ENCODE results near the gene RTP1. TPM values are rescaled to one million over a fixed set of nuclear protein-coding genes. Genes with fewer than 3 reads are reported as not detected.
"Not testable (repeated sequence)": the region's sequence is repeated elsewhere in the genome, so short reads cannot be mapped to it uniquely, and the experiment has no call there.

Gene RTP1
- total RNA-seq, 1 donor from 2014 or later: not detected

DNA sequence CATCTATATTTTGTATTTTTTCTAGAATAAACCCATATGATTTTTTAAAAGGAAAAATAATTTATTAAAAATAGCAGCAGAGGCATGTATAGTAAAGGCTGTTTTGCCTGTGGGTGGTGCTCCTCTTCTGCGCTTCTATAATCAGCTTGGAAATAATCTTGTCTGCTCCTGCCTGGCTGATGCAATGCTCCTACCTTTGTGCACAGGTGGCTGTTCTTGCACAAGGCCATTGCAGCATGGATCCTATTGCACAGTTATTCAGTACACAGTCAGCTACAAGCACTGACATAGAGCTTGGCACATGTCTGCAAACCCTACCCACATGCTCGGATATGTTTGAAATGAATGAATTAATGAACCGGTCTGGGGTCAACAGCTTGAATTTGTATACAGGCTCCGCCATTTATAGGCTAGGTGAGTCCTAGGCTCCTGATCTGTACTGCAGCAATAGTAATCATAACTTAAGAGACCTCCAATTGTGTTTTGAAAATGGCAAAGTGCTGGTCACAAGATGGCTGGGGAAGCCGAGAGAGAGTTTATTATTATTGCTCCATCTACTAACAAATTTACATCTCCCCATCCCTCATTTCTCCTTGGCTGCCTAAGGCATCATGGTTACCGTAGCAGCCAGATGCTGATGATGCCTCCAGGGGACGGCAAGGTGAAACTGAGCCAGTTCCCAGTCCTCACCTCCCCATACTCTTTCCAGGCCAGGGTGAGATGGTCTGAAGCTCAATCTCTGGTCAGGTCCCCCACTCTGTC, 532 bp upstream of the RTP1 start:
- no peak for DNase-seq (ENCODE audit: low spot score)

DNA sequence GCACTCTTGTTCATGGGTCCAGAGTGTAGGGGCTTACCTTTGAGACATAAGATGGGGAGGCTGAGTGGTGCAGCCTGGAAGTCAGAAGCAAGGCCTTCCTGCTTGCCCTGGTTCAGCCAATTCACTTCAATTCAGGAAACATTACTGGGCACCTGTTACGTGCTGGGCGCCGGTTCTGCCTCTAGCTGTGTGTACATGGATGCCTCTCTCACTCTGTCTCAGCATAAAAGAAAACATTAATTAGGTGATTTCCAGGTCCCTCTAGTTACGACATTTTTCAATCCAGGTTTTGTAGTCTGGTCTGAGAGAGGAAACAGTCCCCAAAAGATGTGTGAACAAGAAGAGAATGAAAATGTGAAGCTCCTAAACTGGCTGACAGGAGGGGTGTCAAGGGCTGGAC, 1.2 kb downstream of the RTP1 start:
- ATAC-seq (no peak), DNase-seq (ENCODE audit: low spot score) (no peak)

More for the DNA sequence above, 532 bp upstream of the RTP1 start:
- ATAC-seq: peak; percentile 77

GRCh38 chr3:187199463-187200050, 2.3 kb downstream of the RTP1 start:
- DNase-seq (ENCODE audit: low spot score); ATAC-seq: not testable (repeated sequence)

DNA sequence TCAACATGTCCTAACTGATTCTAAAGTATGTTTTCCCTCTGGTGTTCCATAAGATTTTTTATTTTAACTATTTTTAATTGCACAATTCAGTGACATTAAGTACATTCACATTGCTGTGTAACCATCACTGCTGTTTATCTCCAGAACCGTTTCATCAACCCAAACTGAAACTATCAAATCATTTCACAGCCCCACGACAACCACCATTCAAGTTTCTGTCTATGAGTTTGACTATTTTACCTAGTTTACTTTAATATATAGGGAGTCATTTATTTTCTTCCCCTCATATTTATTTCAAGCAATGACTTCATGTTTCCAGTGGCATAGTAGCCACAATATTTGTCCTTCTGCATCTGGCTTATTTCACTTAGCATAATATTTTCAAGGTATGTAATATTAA, 8.4 kb downstream of the RTP1 start:
- ATAC-seq (no peak), DNase-seq (ENCODE audit: low spot score) (no peak)

GRCh38 chr3:187207062-187207461, 9.8 kb downstream of the RTP1 start:
- ATAC-seq: no peak

DNA sequence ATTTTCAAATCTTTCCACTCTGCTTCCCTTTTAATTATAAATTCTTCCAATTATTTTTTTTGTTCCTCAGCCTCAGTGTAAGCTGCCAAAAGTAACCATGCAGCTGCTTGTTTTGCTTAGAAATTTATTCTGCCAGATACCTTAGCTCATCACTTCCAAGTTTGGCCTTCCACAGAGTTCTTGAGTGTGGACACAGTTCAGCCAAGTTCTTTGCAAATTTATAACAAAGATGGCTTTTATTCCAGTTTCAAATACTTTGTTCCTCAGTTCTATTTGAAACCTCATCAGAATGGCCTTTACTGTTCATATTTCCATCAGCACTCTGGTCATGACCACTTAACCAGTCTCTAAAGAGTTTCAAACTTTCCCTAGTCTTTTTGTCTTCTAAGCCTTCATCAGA, 10.3 kb downstream of the RTP1 start:
- ATAC-seq: no peak
- DNase-seq (ENCODE audit: low spot score): no peak

More at GRCh38 chr3:187207062-187207461, 9.8 kb downstream of the RTP1 start:
- DNase-seq (ENCODE audit: low spot score): no peak

DNA sequence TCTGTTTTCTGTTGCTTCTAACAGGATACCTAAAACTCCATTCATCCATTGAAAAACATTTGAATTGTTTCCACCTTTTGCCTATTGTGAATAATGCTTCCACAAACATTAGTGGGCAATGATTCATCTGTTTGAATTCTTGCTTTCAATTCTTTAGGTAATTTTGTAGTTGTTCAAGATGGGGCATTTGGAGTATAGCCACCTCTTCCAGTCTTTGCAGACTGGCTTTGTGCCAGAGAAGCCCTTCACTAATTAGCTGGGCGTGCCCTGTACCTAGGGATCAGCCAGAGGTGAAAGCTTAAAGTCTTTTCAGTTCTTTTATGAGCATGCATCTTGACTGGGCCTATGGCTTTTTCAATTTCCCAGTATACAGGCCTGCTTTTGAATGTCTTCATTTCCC, 10.9 kb downstream of the RTP1 start:
- no peak for DNase-seq (ENCODE audit: low spot score)
- no peak for ATAC-seq

DNA sequence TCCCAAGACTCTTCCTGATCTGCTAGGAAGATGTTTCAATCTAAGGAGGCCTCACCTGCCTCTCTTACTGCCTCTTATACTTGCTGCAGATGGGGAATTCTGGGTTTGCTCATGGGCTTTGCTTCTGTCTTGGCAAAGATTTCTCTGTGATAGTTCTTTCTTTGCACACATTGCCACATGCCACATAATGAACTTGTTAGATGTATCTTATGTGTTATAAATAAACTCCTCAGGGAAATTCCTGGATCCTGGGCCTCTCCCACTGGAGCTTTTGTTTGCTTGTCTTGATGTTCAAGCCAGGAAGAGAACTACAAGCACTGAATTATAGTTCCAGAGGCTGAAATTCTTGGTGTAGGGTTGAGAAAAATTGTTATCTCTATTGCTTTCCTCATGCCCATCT, 12.2 kb downstream of the RTP1 start:
- DNase-seq (ENCODE audit: low spot score) (no peak), ATAC-seq (no peak)

GRCh38 chr3:187210091-187210490, 12.8 kb downstream of the RTP1 start:
- DNase-seq (ENCODE audit: low spot score): no peak
- ATAC-seq: no peak

DNA sequence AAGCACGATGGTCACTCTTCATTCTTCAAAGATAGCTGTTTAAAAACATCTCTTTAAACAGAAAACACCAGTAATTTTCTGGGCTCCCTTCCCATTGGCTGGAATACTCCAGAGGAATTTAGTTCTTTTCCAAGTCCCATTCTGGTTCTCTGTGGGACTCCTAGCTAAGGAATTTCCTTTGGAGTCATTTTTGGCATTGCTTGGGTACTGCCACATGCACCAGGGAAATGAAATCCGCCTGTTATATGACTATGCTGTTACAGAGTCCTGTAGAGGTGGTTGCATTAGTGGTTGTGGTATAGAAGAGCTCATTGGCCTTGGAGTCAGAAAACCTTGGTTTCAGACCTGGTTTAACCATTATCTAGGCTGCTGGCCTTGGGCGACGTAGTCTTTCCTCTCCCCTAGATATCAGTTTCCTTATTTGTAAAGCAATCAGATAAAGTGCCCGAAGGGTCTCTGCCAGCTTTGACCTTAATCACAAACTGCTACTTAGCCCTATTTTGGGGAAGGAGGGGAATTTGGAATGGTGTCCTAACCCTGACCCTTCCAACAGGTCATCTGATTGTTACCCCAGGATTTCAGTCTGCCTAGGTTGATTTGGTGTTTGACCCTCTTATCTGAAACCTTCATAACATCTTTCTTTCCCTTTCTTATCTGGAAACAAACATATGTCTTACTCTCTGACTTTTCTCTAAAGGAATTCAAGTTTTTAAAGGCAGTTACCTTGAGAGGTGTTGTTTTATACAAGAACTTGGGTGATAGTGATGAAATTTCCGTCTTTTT, 13.4 kb downstream of the RTP1 start:
- ATAC-seq (no peak), DNase-seq (ENCODE audit: low spot score) (no peak)

GRCh38 chr3:187211532-187212195, 14.4 kb downstream of the RTP1 start:
- no peak for ATAC-seq
- DNase-seq (ENCODE audit: low spot score): no peak

DNA sequence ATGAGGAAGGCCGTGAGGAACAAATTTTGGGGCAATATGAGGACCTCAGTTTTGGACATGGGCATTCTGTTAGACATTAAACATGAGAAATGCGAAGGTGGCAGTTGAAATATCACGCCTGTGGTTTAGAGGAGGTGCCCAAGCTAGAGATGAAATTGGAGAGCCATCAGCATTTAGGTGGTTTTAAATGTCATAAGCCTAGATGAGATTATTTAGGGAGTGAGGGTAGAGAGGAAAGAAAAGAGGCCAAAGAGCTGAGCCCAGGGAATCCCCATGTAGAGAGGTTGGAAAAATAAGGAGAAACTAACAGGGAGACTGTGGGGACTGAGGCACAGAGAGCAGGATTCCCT, 14.9 kb downstream of the RTP1 start:
- DNase-seq (ENCODE audit: low spot score): no peak
- ATAC-seq: no peak

DNA sequence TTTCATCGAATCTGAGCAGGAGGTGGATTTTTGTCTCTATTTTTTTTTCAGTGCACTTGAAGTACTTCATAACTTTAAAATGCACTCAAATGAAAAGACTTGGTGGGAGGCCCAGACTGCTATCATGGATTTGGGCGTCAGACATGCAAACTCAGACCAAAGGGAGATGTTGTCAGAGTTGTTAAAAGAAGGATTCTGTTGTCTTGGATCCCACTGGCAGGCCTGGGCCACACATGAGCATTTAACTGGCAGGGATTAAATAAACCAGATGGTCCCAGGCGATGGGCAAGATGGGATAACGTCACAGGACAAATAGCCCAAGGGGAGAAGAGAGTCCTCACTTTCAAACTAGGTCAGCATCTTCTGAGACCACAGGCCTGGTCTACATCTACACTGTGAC, 15.4 kb downstream of the RTP1 start:
- DNase-seq (ENCODE audit: low spot score) (no peak), ATAC-seq (no peak)

DNA sequence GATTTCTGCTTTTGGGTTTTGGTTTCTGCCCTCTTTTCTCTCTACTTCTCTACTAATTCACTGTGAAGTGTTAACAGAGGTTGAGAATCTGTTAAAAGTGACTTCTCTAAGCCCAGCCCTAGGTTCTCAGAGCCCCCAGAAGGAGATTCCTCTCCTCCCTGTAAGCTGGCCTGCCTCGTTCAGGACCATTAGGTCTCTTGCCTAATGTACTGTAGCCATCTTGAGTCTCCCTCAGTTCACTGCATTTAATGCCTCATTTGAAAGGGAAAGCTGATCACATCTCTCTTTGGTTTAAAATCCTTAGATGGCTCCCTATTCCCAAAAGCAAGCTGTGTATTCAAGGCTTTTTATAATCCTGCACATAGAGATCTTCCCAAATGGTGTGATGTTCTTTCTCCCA, 16.3 kb downstream of the RTP1 start:
- no peak for ATAC-seq
- no peak for DNase-seq (ENCODE audit: low spot score)

DNA sequence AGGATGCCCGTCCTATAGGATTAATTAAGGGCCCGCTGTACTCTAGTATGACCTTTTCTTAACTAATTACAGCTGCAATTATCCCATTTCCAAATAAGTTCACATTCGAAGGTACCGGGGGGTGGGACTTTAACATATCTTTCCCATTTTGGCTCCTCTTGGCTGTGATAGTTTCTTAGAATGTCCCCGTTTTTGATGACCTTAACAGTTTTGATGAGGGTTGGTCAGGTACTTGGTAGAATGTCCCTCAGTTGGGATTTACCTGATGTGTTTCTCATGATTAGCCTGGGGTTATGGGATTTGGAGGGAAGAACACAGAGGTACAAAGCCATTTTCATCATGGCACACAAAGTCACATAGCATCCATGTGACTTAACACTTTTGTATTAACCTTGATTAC, 18.2 kb downstream of the RTP1 start:
- DNase-seq (ENCODE audit: low spot score): no peak

DNA sequence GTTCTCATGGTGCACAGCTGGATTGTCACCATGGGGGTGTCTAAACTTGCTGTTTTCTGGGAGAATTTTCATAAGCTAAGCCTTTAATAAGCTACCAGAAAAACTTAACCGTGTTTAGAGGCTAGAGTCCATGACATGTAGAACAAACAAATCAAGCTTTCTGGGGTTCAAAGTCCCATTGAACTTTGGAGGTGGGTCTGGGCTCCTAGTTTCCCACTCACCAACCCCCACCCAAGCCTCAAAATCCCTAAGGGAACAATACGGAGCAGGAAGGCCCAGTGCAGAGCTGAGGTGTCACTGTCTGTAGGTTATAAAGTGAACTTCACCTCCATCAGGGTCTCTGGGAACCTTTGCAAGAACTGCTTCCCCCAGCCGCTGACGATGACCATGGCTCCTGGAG, 25.5 kb downstream of the RTP1 start:
- ATAC-seq (peak; percentile 82), DNase-seq (ENCODE audit: low spot score) (peak; percentile 67)

More for the DNA sequence above, 18.2 kb downstream of the RTP1 start:
- ATAC-seq: no peak

- DNase-seq (ENCODE audit: low spot score) (no peak), ATAC-seq (peak; percentile 35)
These were observed 26.5 kb downstream of the RTP1 start for GRCh38 chr3:187223799-187224198.

- ATAC-seq: no peak
These were observed 30.5 kb downstream of the RTP1 start for GRCh38 chr3:187227658-187228258.

GRCh38 chr3:187228740-187229139, 31.5 kb downstream of the RTP1 start:
- DNase-seq (ENCODE audit: low spot score) (no peak), ATAC-seq (peak; percentile 50)

More at GRCh38 chr3:187227658-187228258, 30.5 kb downstream of the RTP1 start:
- DNase-seq (ENCODE audit: low spot score): no peak

DNA sequence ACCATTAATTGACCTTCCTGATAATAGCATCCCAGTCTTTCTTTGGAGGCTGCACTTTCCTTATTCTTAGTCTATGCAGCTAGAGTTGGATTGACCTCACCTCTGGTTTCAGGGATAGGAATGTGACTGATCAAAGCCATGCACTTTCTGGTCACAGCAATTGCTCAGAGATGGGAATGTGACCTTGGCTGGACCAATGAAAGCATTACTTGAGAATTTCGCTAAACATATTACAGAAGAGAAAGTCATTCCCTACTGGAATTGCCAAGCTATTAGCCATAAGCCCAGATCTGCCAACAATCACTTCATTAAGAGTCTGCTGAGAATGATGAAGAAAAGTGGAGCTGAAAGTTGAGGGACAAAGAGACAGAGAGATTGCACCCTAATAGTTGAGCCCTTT, 32.7 kb downstream of the RTP1 start:
- no peak for DNase-seq (ENCODE audit: low spot score)
- ATAC-seq: no peak

DNA sequence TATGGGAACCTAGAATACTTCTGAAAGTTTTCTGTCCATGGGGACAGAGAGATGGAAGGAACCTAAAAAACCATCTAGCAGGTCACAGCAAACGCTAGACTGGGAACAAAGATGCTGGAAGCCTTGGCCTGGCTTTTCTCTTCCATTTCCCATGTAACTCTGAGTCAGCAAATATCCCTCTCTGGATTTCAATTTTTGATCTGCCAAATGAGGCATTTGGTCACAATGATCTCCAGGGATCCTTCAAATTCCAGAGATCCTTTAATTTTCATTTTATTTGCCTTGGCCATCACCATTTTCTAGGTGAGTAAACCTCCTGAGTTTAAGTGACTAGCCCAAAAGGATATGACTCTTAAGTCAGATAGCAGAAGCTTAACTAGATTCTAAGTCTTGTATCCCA, 39.7 kb downstream of the RTP1 start:
- DNase-seq (ENCODE audit: low spot score) (no peak), ATAC-seq (no peak)

Data from left lobe of liver (tissue), 2 donors.